Measurements from ENCODE around the gene KLHL30.
"Not testable (repeated sequence)": the region's sequence is repeated elsewhere in the genome, so short reads cannot be mapped to it uniquely, and the experiment has no call there.

The KLHL30 gene

DNA sequence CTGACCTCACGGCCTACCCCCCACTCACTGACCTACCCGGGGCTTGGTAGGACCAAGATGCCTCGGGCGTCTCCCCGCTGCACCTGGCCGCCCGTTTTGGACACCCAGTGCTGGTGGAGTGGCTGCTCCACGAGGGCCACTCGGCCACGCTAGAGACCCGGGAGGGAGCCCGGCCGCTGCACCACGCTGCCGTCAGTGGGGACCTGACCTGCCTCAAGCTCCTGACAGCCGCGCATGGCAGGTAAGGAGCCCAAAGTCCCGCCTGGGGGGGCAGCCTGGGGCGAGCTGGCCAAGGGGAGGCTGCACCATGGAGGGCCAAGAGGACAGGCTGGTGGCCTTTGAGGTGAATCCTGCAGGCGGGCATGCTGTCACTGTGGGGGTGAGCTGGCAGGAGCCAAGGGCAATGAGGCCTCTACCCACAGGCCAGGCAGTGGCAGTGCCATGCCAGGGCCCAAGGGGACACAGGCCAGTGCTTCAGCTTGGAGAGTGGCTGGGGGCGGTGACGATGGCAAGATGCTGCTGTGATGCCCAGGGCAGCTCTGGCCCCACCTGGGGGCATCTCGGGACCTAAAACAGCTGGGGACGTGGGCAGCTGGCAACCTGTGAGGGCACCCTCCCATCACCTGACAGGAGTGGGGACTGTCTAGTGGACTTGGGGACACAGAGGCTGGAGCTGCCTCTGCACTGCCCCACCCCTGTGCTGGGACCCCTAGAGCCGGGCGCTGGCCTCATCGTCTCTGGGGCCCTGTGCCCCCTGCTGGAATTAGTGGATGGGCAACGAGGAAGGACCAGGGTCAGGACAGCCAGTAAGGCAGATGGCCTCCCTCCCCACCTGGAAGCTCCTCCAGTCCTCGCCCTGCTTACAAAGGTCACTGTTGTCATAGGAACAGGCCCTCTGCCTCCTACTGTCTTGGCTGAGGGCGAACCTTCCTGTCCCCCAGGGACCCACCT lies 36.3 kb upstream of the KLHL30 start:
- DNase-seq (ENCODE audit: low spot score): no peak

GRCh38 chr2:238102865-238103264 lies 35.6 kb upstream of the KLHL30 start:
- no peak for DNase-seq (ENCODE audit: low spot score)

DNA sequence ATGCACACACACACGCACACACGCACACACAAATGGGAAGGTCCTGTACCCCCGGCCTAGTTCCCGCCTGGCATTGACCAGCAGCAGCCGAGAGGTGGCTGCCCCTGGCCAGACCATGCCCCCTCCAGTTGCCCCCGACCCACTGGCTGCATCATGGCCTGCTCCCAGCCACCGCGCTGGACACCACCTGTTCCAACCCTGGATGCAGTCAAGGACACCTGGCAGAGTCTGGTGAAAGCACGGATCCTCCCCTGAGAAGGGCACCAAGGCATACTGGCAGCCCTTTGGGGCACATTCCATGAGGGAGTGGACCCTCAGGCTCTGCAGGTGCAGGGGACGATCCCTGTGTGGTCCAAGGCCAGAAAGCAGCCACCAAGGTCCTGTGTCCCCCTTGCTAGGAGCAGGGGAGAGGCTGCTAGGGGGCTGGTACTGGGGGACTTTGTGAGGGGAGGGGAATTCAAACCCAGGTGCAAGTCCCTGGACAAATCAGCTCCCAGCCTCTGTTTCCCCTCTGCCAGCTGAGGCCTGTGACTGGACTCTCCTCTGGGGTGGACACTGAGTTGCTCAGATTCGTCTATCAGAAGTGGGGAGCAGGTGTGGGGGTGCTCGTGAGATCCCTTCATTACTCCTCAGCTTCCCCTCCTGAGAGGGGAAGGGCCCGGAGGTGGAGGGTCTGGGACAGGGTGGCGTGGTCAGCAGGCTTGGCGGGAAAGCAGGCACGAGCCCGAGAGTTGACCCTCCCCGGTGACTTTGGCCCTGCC lies 34.8 kb upstream of the KLHL30 start:
- no peak for DNase-seq (ENCODE audit: low spot score)

GRCh38 chr2:238104226-238104690 lies 34.2 kb upstream of the KLHL30 start:
- DNase-seq (ENCODE audit: low spot score): no peak

DNA sequence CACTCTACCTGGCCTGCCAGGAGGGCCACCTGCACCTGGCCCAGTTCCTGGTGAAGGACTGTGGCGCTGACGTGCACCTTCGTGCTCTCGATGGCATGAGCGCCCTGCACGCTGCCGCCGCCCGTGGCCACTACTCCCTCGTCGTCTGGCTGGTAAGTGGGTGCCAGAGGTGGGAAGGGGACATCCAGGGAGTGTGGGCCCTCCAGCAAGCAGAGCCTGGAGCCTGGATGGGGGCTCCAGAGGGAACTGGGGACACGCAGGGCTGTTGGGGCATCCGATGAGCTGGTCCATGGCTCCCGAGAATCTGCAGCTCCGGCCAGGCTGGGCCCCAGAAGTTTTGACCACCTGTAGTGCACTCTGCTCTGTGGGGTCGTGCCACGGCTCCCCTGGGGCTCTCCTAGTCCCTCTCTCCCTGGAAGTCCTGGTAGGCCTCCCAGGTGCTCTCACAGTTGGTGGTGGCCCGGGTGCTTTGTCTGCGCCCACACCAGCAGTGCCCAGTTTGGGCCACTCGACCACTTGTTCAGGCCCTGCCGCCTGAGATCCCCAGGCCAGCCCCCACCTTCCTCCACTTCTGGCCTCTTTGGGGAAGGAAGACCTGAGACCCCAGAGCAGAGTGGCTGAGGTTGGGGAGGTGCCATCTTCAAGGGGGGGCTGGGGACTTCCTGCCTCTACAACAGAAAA lies 33.6 kb upstream of the KLHL30 start:
- DNase-seq (ENCODE audit: low spot score): no peak

DNA sequence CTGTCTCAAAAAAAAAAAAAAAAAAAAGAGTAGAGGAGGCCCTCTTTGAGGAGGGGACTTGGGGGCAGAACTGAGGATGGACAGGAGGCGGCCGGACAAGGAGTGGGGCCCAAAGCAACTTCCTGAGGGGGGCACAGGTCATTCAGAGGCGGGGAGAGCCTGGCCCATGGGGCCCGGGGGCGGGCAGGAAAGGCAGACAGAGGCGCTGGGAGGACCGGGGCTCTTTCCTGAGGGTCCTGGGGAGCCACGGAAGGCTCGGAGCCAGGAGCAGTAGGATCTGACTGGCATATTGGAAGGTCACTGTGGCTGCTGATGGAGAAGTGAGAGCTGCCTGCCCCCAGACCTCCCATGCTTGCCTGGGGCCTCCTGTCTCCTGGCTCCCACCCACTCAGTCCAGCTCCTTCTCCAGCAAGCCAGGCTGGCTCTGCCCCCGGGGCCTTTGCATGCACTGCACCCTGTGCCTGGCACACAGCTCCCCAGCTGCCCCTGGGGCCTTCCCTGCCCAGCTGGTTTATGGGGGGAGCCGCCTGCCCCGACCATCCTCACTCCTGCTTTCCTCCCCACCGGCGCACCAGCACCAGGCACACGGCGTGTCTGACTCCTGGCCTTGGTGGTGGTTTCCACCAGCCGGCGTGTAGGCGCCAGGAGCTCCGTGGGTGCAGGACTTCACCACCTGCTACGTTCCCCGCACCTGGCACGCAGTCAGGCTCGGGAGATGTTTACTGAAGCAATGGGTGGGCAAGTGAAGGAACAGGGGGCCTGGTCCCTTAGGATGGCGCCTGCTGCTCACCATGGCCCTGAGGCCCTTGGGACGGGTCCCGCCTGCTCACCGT lies 32.7 kb upstream of the KLHL30 start:
- DNase-seq (ENCODE audit: low spot score): no peak

DNA sequence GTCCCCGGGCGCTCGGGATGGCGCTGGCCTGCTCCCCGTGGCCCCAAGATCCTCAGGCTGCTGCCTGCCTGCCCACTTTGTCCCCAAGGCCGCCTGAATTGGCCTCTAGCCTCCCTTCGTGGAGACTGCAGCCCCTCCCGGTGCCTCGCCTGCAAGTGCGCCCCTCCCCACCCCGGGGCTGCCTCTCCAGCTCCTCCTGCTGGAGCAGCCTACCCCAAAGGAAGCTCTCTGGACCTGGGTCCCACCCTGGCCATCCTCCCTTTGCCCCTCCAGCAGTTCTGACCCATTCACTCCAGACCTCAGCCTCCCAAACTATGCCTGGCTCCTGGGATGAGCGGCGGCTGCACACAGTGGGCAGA lies 32.1 kb upstream of the KLHL30 start:
- no peak for DNase-seq (ENCODE audit: low spot score)

- DNase-seq (ENCODE audit: low spot score): peak; percentile 32
These were observed 31.6 kb upstream of the KLHL30 start for GRCh38 chr2:238106698-238107524.

- DNase-seq (ENCODE audit: low spot score): peak; percentile 49
These were observed 30.7 kb upstream of the KLHL30 start for GRCh38 chr2:238107525-238108422.

DNA sequence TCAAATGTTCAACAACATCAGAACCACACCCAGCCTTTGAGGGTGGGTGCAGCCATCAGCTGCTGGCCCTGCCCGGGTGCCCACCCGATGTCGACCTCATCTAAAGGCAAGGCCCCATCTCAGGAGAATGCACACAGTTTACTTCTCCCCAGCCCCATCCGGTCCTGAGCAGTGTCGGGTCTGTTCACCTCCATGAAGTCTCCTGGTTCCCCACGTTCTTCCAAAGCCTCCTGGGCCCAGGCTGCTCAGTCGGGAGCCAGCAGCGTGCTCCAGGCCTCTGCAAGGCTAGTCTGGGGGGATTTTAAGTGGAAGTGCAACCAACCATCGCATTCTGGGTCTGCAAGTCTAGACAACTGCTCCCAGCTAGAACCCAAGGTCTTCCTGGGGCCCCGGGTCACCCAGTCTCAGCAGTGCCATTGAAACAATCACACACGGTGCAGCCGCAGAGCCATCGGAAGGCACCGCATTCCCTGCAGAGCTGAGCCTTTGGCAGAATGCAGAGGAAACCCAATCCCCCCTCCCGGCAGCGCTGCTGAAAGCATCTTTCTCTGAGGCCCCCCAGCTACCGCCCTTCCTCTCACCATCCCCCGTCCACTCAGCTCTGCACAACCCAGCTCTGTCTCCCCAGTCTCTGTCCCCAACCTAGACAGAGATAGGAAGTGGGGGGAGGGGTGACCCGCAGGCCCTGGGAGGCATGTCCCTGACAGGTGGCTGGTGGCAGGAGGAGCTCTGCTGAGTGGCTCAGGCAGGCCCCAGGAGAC lies 29.9 kb upstream of the KLHL30 start:
- DNase-seq (ENCODE audit: low spot score): no peak

- no peak for DNase-seq (ENCODE audit: low spot score)
These were observed 24.9 kb upstream of the KLHL30 start for GRCh38 chr2:238113611-238114010.

- no peak for DNase-seq (ENCODE audit: low spot score)
These were observed 24.1 kb upstream of the KLHL30 start for GRCh38 chr2:238114331-238114841.

DNA sequence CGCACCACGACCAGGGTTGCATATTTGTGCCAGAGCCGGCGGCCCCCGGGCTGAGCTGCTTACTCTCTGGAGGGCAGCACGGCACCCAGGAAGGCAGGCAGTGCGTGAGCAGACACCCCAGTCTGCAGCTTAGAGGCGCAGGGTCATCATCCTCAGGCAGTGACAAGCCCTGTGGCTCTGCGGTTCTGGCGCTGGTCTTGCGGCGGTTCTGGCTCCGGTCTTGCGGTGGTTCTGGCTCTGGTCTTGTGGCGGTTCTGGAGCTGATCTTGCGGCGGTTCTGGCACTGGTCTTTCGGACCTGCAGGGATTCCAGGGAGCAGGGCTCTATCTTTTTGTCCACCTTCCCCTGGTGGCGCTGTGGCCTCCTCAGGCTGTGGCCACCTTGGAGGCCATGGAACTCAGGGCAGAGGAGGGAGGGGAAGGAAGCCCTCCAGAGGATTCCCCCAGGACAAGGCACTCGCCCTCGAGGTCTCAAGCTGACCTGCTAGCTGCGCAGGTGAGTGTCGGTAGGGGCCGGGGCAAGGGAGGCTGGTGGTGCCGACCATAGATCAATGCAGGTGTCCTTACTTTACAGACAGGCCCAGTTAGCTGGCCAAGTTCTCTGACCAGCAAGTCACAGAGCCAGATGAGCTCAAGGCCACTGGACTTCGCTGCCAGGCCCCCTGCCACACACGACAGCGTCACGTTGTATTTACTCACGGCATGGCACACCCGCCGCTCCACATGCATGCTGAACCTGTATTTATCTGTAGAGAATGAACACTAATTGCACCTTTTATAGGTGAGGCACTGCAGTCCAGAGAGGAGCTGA lies 23.4 kb upstream of the KLHL30 start:
- DNase-seq (ENCODE audit: low spot score): no peak

DNA sequence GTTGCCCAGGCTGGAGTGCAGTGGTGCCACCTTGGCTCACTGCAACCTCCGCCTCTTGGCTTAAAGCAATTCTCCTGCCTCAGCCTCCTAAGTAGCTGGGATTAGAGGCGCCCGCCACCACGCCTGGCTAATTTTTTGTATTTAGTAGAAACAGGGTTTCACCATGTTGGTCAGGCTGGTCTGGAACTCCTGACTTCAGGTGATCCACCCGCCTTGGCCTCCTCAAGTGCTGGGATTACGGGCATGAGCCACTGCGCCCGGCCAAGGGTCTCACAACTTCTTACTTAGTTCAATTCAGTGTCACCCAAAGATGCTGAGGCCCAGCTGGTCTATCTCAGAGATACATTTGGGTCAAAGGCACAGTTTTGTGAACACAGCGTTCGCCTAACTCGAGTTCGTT lies 22.8 kb upstream of the KLHL30 start:
- not testable (repeated sequence) for DNase-seq (ENCODE audit: low spot score)

DNA sequence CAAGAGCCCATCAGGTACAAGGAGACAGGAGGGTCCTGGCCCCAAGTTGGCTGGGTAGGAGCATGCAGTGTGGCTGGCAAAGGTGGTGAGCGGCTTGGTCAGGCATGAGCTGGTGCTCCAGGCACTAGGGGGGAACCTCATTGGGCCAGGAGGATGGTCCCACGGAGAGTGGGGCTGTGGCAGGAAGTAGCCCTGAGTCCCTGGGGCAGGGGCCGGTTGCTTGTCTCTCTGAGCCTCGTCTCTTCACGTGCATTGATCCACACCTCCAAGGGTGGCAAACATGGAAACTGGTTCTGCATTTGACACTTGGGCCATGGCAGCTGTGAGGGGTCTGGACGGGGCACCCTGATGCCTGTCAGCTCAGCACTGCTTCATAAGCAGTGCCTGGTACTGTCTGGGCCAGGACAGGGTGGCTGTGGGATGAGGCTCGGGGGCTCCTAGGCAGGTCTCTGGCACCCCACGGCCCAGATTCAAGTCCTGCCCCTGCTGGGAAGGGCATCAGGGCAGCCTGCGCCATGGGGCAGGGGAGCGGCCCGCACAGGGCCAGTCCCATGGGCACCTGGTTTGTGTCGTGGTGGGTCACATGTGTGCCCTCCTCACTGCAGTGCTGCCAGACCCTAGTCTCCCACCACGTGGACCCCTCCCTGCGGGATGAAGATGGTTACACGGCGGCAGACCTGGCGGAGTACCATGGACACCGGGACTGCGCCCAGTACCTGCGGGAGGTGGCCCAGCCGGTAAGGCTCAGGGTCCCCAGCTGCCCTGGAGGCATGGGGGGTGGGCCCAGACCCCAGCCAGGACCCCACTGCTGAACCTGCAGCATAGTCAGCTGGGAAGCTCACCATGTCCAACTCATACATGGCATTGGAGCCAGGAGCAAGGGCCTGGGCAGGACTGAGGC lies 21.9 kb upstream of the KLHL30 start:
- DNase-seq (ENCODE audit: low spot score): no peak
